BE2C (cell line): ENCODE measurements around the gene COBL.

Experiments used
- DNase-seq: peaks from one replicate; pipeline ENCODE4 v3.0.0-alpha.2; 2020
- H3K27me3 ChIP-seq: fragments of 250-450 bp; sonication (Bioruptor Pico); 2 replicates; pipeline ENCODE4 v1.5.1; 2020; ENCODE audit warnings: mild to moderate bottlenecking
- H3K36me3 ChIP-seq: fragments of 250-450 bp; sonication (Bioruptor Pico); 2 replicates; pipeline ENCODE4 v1.5.1; 2020; ENCODE audit warnings: mild to moderate bottlenecking
- H3K4me1 ChIP-seq: fragments of 250-450 bp; sonication (Bioruptor Pico); 2 replicates; pipeline ENCODE4 v1.5.1; 2020
- H3K4me3 ChIP-seq: 2 replicates; pipeline ENCODE4 v1.5.1; 2011; ENCODE audit warnings: low read depth, low read length
- H3K9me3 ChIP-seq: fragments of 250-450 bp; sonication (Bioruptor Pico); 2 replicates; pipeline ENCODE4 v1.5.1; 2020
- CTCF ChIP-seq: IDR thresholded peaks from 2 replicates; pipeline ENCODE4 v1.5.1; 2012; ENCODE audit warnings: mild to moderate bottlenecking, low read depth, low read length

Gene COBL

GRCh38 chr7:51140199-51141164 is 176.1 kb downstream of the COBL start:
- Histone ChIP-seq H3K36me3 (no peaks in the 10 kb centered on the region), H3K27me3 (peaks cover 20% of the 10 kb centered on the region), H3K9me3 (no peaks in the 10 kb centered on the region), H3K4me1 (no peaks in the 10 kb centered on the region), H3K4me3 (no peak overlapping the region)
- no peak for DNase-seq
- TF ChIP-seq CTCF: no peak

- no peaks in the 10 kb centered on the region for H3K9me3 ChIP-seq
- no peaks in the 10 kb centered on the region for H3K4me1 ChIP-seq
- no peak for DNase-seq
- no peak for TF ChIP-seq CTCF
- peaks cover 24% of the 10 kb centered on the region for H3K27me3 ChIP-seq
- H3K4me3 ChIP-seq: no peak overlapping the region
- no peaks in the 10 kb centered on the region for H3K36me3 ChIP-seq
Observed at GRCh38 chr7:51139796-51140195, 176.8 kb downstream of the COBL start.

- Histone ChIP-seq H3K36me3 (no peaks in the 10 kb centered on the region), H3K9me3 (no peaks in the 10 kb centered on the region), H3K4me3 (no peak overlapping the region), H3K27me3 (peaks cover 22% of the 10 kb centered on the region), H3K4me1 (no peaks in the 10 kb centered on the region)
- no peak for DNase-seq
- no peak for TF ChIP-seq CTCF
Observed at GRCh38 chr7:51138123-51139085, 178.2 kb downstream of the COBL start.

GRCh38 chr7:51135576-51135975 is 181.0 kb downstream of the COBL start:
- H3K9me3 ChIP-seq: no peaks in the 10 kb centered on the region
- no peaks in the 10 kb centered on the region for H3K36me3 ChIP-seq
- DNase-seq: no peak
- no peak for TF ChIP-seq CTCF
- H3K4me1 ChIP-seq: no peaks in the 10 kb centered on the region
- H3K4me3 ChIP-seq: no peak overlapping the region
- peaks cover 11% of the 10 kb centered on the region; the same call in 1 of the 2 replicates for H3K27me3 ChIP-seq

- TF ChIP-seq CTCF: no peak
- no peaks in the 10 kb centered on the region for H3K9me3 ChIP-seq
Observed at GRCh38 chr7:51134013-51134441, 182.6 kb downstream of the COBL start.

More at GRCh38 chr7:51134013-51134441, 182.6 kb downstream of the COBL start:
- Histone ChIP-seq H3K36me3 (no peaks in the 10 kb centered on the region), H3K4me3 (no peak overlapping the region), H3K4me1 (no peaks in the 10 kb centered on the region), H3K27me3 (peaks cover 15% of the 10 kb centered on the region; the same call in 1 of the 2 replicates)
- DNase-seq: no peak
